H9 (cell line): ENCODE results near the gene CCR7. TPM values are rescaled to one million over a fixed set of nuclear protein-coding genes. Genes with fewer than 3 reads are reported as not detected.

ENCODE experiments used
- DNase-seq: peaks from one replicate; pipeline ENCODE4 v3.0.0-alpha.2; 2017
- H2AFZ ChIP-seq: one replicate; pipeline ENCODE4 v1.6.1; 2013; ENCODE audit warnings: mild to moderate bottlenecking, low read length, control low read depth, moderate library complexity
- H2AK5ac ChIP-seq: 2 replicates; pipeline ENCODE4 v1.6.1; 2013; ENCODE audit warnings: low read length, control low read depth, mixed read lengths; ENCODE audit not compliant: insufficient read length
- H2BK120ac ChIP-seq: one replicate; pipeline ENCODE4 v1.6.1; 2013; ENCODE audit warnings: low read depth, mild to moderate bottlenecking, low read length, control low read depth, inconsistent platforms; ENCODE audit not compliant: poor library complexity, severe bottlenecking
- H2BK12ac ChIP-seq: 2 replicates; pipeline ENCODE4 v1.6.1; 2013; ENCODE audit warnings: low read length, control low read depth, mixed read lengths, low read depth; ENCODE audit not compliant: insufficient read length
- H2BK15ac ChIP-seq: 2 replicates; pipeline ENCODE4 v1.6.1; 2013; ENCODE audit warnings: low read depth, low read length, control low read depth
- H2BK20ac ChIP-seq: one replicate; pipeline ENCODE4 v1.6.1; 2013; ENCODE audit warnings: low read depth, mild to moderate bottlenecking, low read length, control low read depth, inconsistent platforms; ENCODE audit not compliant: poor library complexity, severe bottlenecking
- H2BK5ac ChIP-seq: 2 replicates; pipeline ENCODE4 v1.6.1; 2013; ENCODE audit warnings: low read length, control low read depth, mixed read lengths; ENCODE audit not compliant: insufficient read length
- H3K14ac ChIP-seq: 2 replicates; pipeline ENCODE4 v1.6.1; 2013; ENCODE audit warnings: low read length, control low read depth; ENCODE audit not compliant: insufficient read depth
- H3K18ac ChIP-seq: 2 replicates; pipeline ENCODE4 v1.6.1; 2013; ENCODE audit warnings: low read depth, mild to moderate bottlenecking, mixed read lengths, low read length, control low read depth; ENCODE audit not compliant: insufficient read length
- H3K23ac ChIP-seq: 2 replicates; pipeline ENCODE4 v1.6.1; 2013; ENCODE audit warnings: low read length, control low read depth, mixed read lengths, low read depth; ENCODE audit not compliant: insufficient read length
- H3K23me2 ChIP-seq: 2 replicates; pipeline ENCODE4 v1.6.1; 2013; ENCODE audit warnings: low read depth, mild to moderate bottlenecking, mixed read lengths, low read length, control low read depth; ENCODE audit not compliant: insufficient read length, poor library complexity, severe bottlenecking
- H3K27ac ChIP-seq: 2 replicates; pipeline ENCODE4 v1.5.1; 2013; ENCODE audit warnings: low read length, control low read depth, mixed read lengths, low read depth; ENCODE audit not compliant: insufficient read length
- H3K27me3 ChIP-seq: 2 replicates; pipeline ENCODE4 v1.6.1; 2013; ENCODE audit warnings: low read length, control low read depth, inconsistent platforms; ENCODE audit not compliant: insufficient read depth
- H3K4ac ChIP-seq: 2 replicates; pipeline ENCODE4 v1.6.1; 2013; ENCODE audit warnings: low read depth, mild to moderate bottlenecking, control low read depth, inconsistent platforms, low read length, moderate library complexity
- H3K4me1 ChIP-seq: 2 replicates; pipeline ENCODE4 v1.6.1; 2013; ENCODE audit warnings: low read length, control low read depth, inconsistent platforms; ENCODE audit not compliant: insufficient read depth
- H3K4me2 ChIP-seq: 2 replicates; pipeline ENCODE4 v1.6.1; 2013; ENCODE audit warnings: low read length, control low read depth, mixed read lengths; ENCODE audit not compliant: insufficient read length, insufficient read depth
- H3K56ac ChIP-seq: 2 replicates; pipeline ENCODE4 v1.6.1; 2013; ENCODE audit warnings: low read depth, mild to moderate bottlenecking, mixed read lengths, low read length, control low read depth; ENCODE audit not compliant: insufficient read length
- H3K79me1 ChIP-seq: 2 replicates; pipeline ENCODE4 v1.6.1; 2013; ENCODE audit warnings: low read depth, mild to moderate bottlenecking, moderate library complexity, low read length, control low read depth, inconsistent platforms; ENCODE audit not compliant: insufficient read depth, poor library complexity, severe bottlenecking
- H3K79me2 ChIP-seq: 2 replicates; pipeline ENCODE4 v1.6.1; 2013; ENCODE audit warnings: low read length, control low read depth, inconsistent platforms; ENCODE audit not compliant: insufficient read depth
- H3K9ac ChIP-seq: 2 replicates; pipeline ENCODE4 v1.6.1; 2013; ENCODE audit warnings: low read length, control low read depth, mixed read lengths; ENCODE audit not compliant: insufficient read length; ENCODE audit errors: extremely low read depth
- H3K9me3 ChIP-seq: one replicate; pipeline ENCODE4 v1.6.1; 2013; ENCODE audit warnings: low read depth, low read length, inconsistent platforms; ENCODE audit not compliant: control insufficient read depth
- H3T11ph ChIP-seq: one replicate; pipeline ENCODE4 v1.6.1; 2013; ENCODE audit warnings: mild to moderate bottlenecking, low read length, control low read depth, inconsistent platforms
- H4K20me1 ChIP-seq: one replicate; pipeline ENCODE4 v1.6.1; 2013; ENCODE audit not compliant: control insufficient read depth, insufficient read length, insufficient read depth
- H4K5ac ChIP-seq: 2 replicates; pipeline ENCODE4 v1.6.1; 2013; ENCODE audit warnings: low read depth, mild to moderate bottlenecking, mixed read lengths, low read length, control low read depth; ENCODE audit not compliant: insufficient read length
- H4K8ac ChIP-seq: replicated peaks from 2 replicates; pipeline ENCODE4 v1.6.1; 2013; ENCODE audit warnings: low read length, control low read depth, mixed read lengths, low read depth; ENCODE audit not compliant: insufficient read length
- H4K91ac ChIP-seq: 2 replicates; pipeline ENCODE4 v1.6.1; 2013; ENCODE audit warnings: low read depth, mild to moderate bottlenecking, moderate library complexity, mixed read lengths, low read length, control low read depth; ENCODE audit not compliant: insufficient read length
- H3K27ac Mint-ChIP-seq, 3 experiments: 2 replicates in 2 of 3; 3 replicates in 1 of 3; pipeline ENCODE4 v1.8.0; 2020 to 2021; ENCODE audit warnings: mixed read lengths in 3 of 3, mild to moderate bottlenecking in 1 of 3, moderate library complexity in 1 of 3
- H3K27me3 Mint-ChIP-seq: 2 replicates; pipeline ENCODE4 v1.8.0; 2021; ENCODE audit warnings: low read depth, mild to moderate bottlenecking, moderate library complexity, mixed read lengths
- H3K36me3 Mint-ChIP-seq, 3 experiments: 2 replicates in 2 of 3; 3 replicates in 1 of 3; pipeline ENCODE4 v1.8.0; 2020 to 2021; ENCODE audit warnings: low read depth in 3 of 3, mixed read lengths in 3 of 3; ENCODE audit not compliant: insufficient read depth in 1 of 3
- H3K4me1 Mint-ChIP-seq, 2 experiments: 2 replicates each; pipeline ENCODE4 v1.8.0; 2020; ENCODE audit warnings: mixed read lengths in 2 of 2
- H3K4me3 Mint-ChIP-seq, 2 experiments: 2 replicates in 1 of 2; 3 replicates in 1 of 2; pipeline ENCODE4 v1.8.0; 2020 to 2021; ENCODE audit warnings: mild to moderate bottlenecking in 2 of 2, mixed read lengths in 2 of 2, moderate library complexity in 1 of 2
- H3K9me3 Mint-ChIP-seq, 2 experiments: 2 replicates in 1 of 2; 3 replicates in 1 of 2; pipeline ENCODE4 v1.8.0; 2020; ENCODE audit warnings: mild to moderate bottlenecking in 2 of 2, mixed read lengths in 2 of 2, moderate library complexity in 1 of 2
- CTCF ChIP-seq: fragments of 200-600 bp; sonication (generic); conservative IDR thresholded peaks from 3 replicates; pipeline ENCODE4 v1.8.0; 2021; ENCODE audit warnings: antibody characterized with exemption, mild to moderate bottlenecking
- WGBS: extraction: QIAGEN DNeasy Blood & Tissue Kit; methylation state at CpG from one replicate; pipeline ENCODE4 v1.1.7; 2013; ENCODE audit warnings: missing lambda C conversion rate, low lambda C conversion rate, mixed read lengths; ENCODE audit not compliant: insufficient read length; ENCODE audit errors: extremely low coverage; 5-methylcytosine and 5-hydroxymethylcytosine counted together
- total RNA-seq: library from RNA; stranded (reverse); gene quantifications from 2 replicates; pipeline ENCODE4 v1.2.1, GENCODE V29; 2021

The CCR7 gene
- total RNA-seq, 1 experiment from 2014 or later, result 0.31 TPM

GRCh38 chr17:40529991-40530390, 35.3 kb downstream of the CCR7 start:
- H3K79me1 ChIP-seq, result no peaks in the 10 kb centered on the region
- no peak overlapping the region for H4K91ac ChIP-seq
- H3K18ac ChIP-seq, result no peak overlapping the region
- H3K4me2 ChIP-seq, result no peak overlapping the region
- no peak overlapping the region for H2BK12ac ChIP-seq
- peaks cover 7 to 8% of the 10 kb centered on the region in 2 experiments for H3K9me3 Mint-ChIP-seq
- H3K4me3 Mint-ChIP-seq, result no peak overlapping the region
- H3K27me3 Mint-ChIP-seq, result peaks cover 5% of the 10 kb centered on the region
- H3K27ac ChIP-seq, result no peak overlapping the region
- DNase-seq, result no peak
- no peak overlapping the region for H4K5ac ChIP-seq
- no peak overlapping the region for H3K14ac ChIP-seq
- H3K27me3 ChIP-seq, result no peaks in the 10 kb centered on the region; the same call in 1 of the 2 replicates
- H2BK20ac ChIP-seq, result no peak overlapping the region
- H2AK5ac ChIP-seq, result no peak overlapping the region
- TF ChIP-seq CTCF, result no peak
- peaks cover 4 to 5% (median 4%) of the 10 kb centered on the region in 3 experiments; a peak in 6 of 7 replicates for H3K36me3 Mint-ChIP-seq
- H3K4me1 ChIP-seq, result no peaks in the 10 kb centered on the region
- peaks cover 10 to 22% of the 10 kb centered on the region in 2 experiments for H3K4me1 Mint-ChIP-seq
- H2AFZ ChIP-seq, result no peak overlapping the region
- H3K56ac ChIP-seq, result no peak overlapping the region
- H3T11ph ChIP-seq, result no peak overlapping the region
- H3K27ac Mint-ChIP-seq, result no peak overlapping the region
- H3K23ac ChIP-seq, result no peak overlapping the region
- no peak overlapping the region for H2BK15ac ChIP-seq
- H3K79me2 ChIP-seq, result no peaks in the 10 kb centered on the region
- no peaks in the 10 kb centered on the region for H4K20me1 ChIP-seq
- no peak overlapping the region for H3K4ac ChIP-seq
- no peak overlapping the region for H2BK120ac ChIP-seq
- H3K9me3 ChIP-seq, result no peaks in the 10 kb centered on the region
- H2BK5ac ChIP-seq, result no peak overlapping the region
- no CpG with 5 or more reads among the region's 2 CpGs for WGBS
- no peaks in the 10 kb centered on the region for H3K23me2 ChIP-seq
- H3K9ac ChIP-seq, result no peak overlapping the region
- H4K8ac ChIP-seq, result no peak overlapping the region
